KOPT-K1 (cell line): ENCODE measurements around the gene NUDT19.
"Not testable (repeated sequence)": the region's sequence is repeated elsewhere in the genome, so short reads cannot be mapped to it uniquely, and the experiment has no call there.

ENCODE experiments used
- H3K27ac ChIP-seq: fragments of 200-600 bp; sonication (generic); 2 replicates; pipeline ENCODE4 v1.5.1; 2016; ENCODE audit warnings: antibody characterized with exemption, mild to moderate bottlenecking, low read depth, low read length; ENCODE audit not compliant: poor library complexity, severe bottlenecking
- H3K36me3 ChIP-seq: fragments of 200-600 bp; sonication (generic); 2 replicates; pipeline ENCODE4 v1.5.1; 2017; ENCODE audit warnings: antibody characterized with exemption, mild to moderate bottlenecking, low read length, moderate library complexity; ENCODE audit not compliant: insufficient read depth
- H3K9me3 ChIP-seq: fragments of 200-600 bp; sonication (generic); 2 replicates; pipeline ENCODE4 v1.5.1; 2017; ENCODE audit warnings: antibody characterized with exemption, low read length, mild to moderate bottlenecking; ENCODE audit not compliant: insufficient read depth, poor library complexity, severe bottlenecking

NUDT19 gene

DNA sequence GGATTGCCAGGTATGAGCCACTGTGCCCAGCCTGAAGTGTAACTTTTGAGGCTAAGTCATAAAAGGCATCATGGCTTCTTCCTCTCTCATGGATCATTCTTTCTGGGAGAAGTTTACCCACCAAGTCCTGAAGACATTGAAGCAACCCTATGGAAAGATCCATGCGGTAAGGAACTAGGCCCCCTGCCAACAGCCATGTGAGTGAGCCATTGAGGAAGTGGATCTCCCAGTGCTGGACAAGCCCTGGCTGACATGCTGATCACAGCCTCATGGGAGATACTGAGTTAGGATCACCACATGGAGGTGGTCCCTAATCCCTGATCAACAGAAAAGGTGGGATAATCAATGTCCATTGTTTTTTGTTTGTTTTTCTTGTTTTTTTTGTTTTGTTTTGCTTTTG lies 3.3 kb upstream of the NUDT19 start:
- Histone ChIP-seq H3K27ac (no peak overlapping the region), H3K9me3 (peaks cover 2% of the 10 kb centered on the region), H3K36me3 (no peaks in the 10 kb centered on the region)

- Histone ChIP-seq H3K27ac (peak overlapping the region; percentile 77), H3K9me3 (peaks cover 8% of the 10 kb centered on the region), H3K36me3 (peaks cover 22% of the 10 kb centered on the region)
Measured at GRCh38 chr19:32691952-32692726, 518 bp downstream of the NUDT19 start.

DNA sequence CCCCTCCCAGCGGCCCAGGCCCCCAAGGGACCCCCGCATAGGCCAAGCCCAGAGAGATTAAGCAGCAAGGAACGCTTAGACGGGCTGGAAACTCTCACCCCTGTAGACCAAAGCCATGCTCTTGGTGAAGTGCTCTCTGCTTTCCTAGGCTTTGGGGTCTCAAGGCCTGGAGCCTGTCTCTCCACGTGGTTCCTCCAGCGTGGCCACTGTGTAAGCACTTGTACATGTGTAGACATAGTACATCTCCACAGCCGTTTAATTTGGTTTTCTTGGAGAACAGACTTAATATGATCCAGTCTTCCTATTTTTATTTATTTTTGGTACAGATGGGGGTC lies 1.1 kb downstream of the NUDT19 start:
- H3K36me3 ChIP-seq, result peaks cover 28% of the 10 kb centered on the region
- peak overlapping the region; percentile 77 for H3K27ac ChIP-seq
- H3K9me3 ChIP-seq, result peaks cover 8% of the 10 kb centered on the region

- H3K9me3 ChIP-seq, result not testable (repeated sequence)
- H3K36me3 ChIP-seq, result peaks cover 33% of the 10 kb centered on the region
- H3K27ac ChIP-seq, result peak overlapping the region; percentile 77
Measured at GRCh38 chr19:32693151-32694108, 1.8 kb downstream of the NUDT19 start.

- peaks cover 42% of the 10 kb centered on the region for H3K36me3 ChIP-seq
- H3K27ac ChIP-seq, H3K9me3 ChIP-seq: not testable (repeated sequence)
Measured at GRCh38 chr19:32694316-32694715, 2.7 kb downstream of the NUDT19 start.

GRCh38 chr19:32694851-32695250 lies 3.2 kb downstream of the NUDT19 start:
- H3K27ac ChIP-seq, result not testable (repeated sequence)
- peaks cover 47% of the 10 kb centered on the region for H3K36me3 ChIP-seq
- peaks cover 13% of the 10 kb centered on the region for H3K9me3 ChIP-seq

DNA sequence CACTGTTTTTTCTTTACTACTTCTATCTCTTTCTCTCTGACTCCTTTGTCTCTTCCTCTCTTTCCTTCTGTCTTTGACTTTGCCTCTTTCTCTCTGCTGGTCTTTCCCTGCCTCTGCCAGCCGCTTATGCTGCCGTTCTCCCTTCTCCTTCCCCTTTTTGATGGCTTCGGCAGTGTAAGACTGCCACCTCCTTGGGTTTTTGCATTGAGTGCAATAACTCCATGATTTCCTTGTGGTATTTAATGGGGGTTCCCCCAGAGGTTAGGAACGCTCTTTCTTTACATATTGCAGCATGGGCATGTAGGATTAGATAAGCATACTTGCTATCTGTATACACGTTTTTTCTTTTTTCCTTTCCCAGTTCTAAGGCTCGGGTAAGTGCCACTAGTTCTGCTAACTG lies 3.9 kb downstream of the NUDT19 start:
- H3K9me3 ChIP-seq, result peaks cover 16% of the 10 kb centered on the region
- H3K36me3 ChIP-seq, result peaks cover 54% of the 10 kb centered on the region
- H3K27ac ChIP-seq, result not testable (repeated sequence)

DNA sequence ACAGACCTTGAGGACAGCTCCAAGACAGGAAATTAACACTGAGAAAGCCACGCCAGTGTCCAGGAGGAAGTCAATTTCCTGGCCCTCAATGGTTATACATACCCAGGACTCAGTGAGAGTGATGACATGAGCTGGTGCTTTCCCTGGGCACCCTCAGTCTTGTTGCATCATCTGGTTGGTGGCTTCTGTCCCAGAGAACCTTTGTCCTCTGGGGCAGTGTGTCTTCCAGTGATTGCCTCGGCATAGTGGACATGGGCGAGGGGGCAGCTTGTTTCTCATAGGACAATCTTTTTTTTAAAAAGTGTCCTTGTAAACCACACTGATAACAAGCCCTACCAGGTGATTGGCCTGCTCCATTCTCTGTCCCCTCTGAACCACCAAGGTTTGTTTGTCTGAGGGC lies 5.2 kb downstream of the NUDT19 start:
- Histone ChIP-seq H3K36me3 (peaks cover 67% of the 10 kb centered on the region), H3K9me3 (peaks cover 20% of the 10 kb centered on the region)
- H3K27ac ChIP-seq, result not testable (repeated sequence)

DNA sequence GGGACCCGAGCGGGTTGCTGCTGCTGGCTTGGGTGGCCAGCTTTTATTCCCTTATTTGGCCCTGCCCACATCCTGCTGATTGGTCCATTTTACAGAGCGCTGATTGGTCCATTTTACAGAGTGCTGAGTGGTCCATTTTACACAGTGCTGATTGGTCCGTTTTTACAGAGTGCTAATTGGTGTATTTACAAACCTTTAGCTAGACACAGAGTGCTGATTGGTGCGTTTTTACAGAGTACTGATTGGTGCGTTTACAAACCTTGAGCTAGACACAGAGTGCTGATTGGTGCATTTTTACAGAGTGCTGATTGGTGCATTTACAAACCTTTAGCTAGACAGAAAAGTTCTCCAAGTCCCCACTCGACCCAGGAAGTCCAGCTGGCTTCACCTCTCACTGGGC lies 8.5 kb downstream of the NUDT19 start:
- Histone ChIP-seq H3K9me3 (peaks cover 46% of the 10 kb centered on the region), H3K36me3 (peaks cover 96% of the 10 kb centered on the region)
- H3K27ac ChIP-seq, result not testable (repeated sequence)

- no peak overlapping the region for H3K27ac ChIP-seq
- peaks cover 98% of the 10 kb centered on the region for H3K36me3 ChIP-seq
- peaks cover 54% of the 10 kb centered on the region for H3K9me3 ChIP-seq
Measured at GRCh38 chr19:32702010-32702409, 10.4 kb downstream of the NUDT19 start.

DNA sequence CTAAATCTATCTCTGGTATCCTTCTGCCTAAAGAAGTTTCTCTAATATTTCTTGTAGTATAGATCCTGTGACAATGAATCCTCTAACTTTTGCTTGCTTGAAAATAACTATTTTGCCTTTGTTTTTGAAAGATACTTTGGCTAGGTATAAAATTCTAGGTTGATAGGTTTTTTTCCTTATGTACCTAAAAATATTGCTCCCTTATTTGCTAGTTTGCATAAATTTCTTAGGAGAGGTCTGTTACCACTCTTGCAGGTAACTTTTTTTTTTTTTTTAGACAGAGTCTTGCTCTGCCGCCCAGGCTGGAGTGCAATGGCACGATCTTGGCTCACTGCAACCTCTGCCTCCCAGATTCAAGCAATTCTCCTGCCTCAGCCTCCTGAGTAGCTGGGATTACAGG lies 12.4 kb downstream of the NUDT19 start:
- peaks cover 88% of the 10 kb centered on the region for H3K36me3 ChIP-seq
- H3K9me3 ChIP-seq, result peaks cover 54% of the 10 kb centered on the region
- not testable (repeated sequence) for H3K27ac ChIP-seq

DNA sequence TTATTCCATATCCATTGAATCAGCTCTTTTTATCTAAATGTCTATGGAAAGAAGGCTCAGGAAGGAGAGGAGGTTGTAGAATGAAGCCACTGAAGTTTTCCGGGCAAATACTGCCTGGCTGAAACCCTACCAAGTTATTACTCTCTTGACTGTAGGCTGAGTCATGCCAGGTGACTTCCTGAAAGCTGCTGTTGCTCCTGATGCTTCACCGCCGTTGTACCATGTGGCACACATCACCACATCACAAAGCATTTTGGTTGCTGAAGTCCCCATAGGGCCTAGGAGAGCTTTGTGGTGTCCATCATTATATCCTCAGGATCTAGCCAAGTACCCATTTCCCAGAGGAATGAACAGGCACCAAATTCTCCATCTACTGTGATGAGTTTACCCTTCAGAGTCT lies 16.8 kb downstream of the NUDT19 start:
- H3K9me3 ChIP-seq, result peaks cover 25% of the 10 kb centered on the region
- peaks cover 76% of the 10 kb centered on the region for H3K36me3 ChIP-seq
- no peak overlapping the region for H3K27ac ChIP-seq

DNA sequence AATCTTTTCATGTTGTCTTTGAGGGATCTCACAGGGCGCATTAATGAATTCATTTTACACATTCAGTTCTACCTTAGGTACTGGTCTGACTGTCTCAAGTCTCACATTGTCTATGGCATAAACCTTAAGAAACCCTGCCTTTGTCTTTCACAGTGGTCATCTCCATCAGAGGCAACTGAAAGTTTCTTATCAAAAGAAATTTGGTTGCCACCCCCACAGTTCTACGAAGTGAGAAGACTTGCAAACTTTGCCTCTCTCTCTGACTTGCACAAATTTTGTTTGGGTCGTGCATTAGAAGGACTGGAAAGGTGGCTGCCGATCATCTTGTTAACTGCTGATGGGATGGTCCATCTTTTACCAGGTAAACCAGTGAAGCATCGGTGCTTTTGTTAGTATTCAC lies 17.4 kb downstream of the NUDT19 start:
- peaks cover 19% of the 10 kb centered on the region for H3K9me3 ChIP-seq
- no peak overlapping the region for H3K27ac ChIP-seq
- peaks cover 76% of the 10 kb centered on the region for H3K36me3 ChIP-seq

DNA sequence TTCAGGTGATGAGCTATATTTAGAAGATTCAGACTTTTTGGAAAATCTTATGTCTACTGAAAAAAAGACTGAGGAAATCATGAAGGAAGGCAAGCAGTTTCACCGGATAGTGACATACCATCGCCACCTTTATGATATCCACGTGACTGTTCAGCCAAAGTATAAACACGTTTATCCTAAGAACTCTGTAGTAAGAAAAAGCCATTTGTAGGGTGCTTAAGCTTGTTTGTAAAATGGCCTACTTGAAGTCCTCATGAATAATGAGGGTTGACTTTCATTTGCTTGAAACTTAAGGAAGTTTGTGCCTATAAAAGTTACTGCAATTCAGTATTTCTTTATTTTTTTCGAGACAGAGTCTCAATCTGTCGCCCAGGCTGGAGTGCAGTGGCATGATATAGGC lies 20.1 kb downstream of the NUDT19 start:
- peaks cover 62% of the 10 kb centered on the region for H3K36me3 ChIP-seq
- no peaks in the 10 kb centered on the region for H3K9me3 ChIP-seq
- no peak overlapping the region for H3K27ac ChIP-seq

DNA sequence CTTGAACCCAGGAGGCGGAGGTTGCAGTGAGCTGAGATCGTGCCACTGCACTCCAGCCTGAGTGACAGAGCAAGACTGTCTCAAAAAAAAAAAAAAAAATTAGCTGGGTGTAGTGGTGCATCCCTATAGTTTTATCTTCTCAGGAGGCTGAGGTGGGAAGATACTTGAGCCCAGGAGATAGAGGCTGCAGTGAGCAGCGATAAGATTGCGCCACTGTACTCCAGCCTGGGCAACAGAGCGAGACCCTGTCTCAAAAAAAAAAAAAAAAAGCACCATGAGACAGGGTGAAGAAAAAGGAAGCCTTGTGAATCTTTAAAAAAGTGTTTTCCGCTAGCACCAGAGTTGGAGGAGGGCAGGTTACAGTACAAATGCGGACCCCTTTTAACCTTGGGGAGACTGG lies 24.6 kb downstream of the NUDT19 start:
- H3K36me3 ChIP-seq, result peaks cover 39% of the 10 kb centered on the region
- H3K9me3 ChIP-seq, H3K27ac ChIP-seq: not testable (repeated sequence)
